HPDE6-E6E7 (cell line): ENCODE data around the gene PSKH1.
"Not testable (repeated sequence)": the region's sequence is repeated elsewhere in the genome, so short reads cannot be mapped to it uniquely, and the experiment has no call there.

ENCODE experiments used
- DNase-seq: peaks from one replicate; pipeline ENCODE4 v3.0.0; 2011; ENCODE audit warnings: missing footprints; ENCODE audit errors: extremely low spot score

Gene PSKH1

DNA sequence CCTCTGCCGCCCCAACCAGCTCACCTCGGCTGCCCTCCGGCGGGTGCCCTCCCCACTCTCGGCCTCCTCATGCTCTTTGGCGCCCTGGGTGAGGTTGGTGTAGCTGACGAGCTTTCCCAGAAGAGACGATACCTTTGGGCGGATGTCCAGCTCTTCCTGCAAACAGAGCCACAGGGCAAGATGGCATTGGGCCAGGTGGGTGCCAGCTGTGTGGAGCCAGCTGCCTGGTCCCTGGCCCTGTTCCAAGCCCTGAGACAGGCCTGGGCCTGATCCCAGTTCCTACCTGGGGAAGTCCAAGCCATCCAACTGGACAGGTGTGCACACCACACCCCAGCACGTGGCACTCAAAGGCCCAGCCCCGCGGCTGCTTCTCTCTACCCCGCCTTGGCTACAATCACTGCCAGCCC, 68.5 kb downstream of the PSKH1 start:
- DNase-seq = peak; percentile 100

DNA sequence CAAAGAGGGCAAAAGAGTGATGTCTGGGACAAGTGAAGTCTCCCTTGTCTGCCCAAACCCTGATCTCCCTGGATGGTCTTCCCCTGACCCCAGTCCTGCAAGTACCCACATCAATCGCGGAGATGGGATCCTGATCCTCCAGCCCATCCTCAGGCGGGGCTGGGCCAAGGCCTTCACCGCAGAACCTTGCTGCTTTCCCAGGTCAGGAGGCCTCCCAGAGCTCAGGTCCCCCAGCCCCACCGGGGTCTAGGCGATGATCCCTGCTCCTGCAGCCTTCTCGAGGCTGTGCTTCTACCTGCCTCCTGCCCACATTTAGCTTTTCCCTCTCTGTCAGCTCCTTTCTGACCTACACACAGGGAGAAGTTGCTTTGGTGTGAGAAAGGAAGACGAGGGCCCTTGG, 69.1 kb downstream of the PSKH1 start:
- no peak for DNase-seq

DNA sequence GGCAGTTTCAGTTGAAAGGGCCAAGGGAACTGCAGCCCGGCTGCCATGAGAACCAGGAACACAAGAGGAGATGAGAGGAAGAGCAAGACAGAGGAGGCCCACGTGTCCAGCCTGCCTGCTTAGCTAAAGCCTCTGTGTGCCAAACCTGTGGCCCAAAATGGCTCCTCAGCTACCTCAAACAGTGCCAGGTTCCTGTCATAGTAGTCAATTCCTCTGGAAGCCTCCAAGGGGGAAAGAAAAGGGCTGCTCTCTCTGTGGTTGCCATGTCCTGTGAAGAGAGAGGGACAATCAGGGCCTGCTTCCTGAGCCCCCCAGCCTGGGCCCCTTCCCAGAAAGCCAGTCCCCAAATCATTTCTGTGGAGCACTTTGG, 70.2 kb downstream of the PSKH1 start:
- no peak for DNase-seq

DNA sequence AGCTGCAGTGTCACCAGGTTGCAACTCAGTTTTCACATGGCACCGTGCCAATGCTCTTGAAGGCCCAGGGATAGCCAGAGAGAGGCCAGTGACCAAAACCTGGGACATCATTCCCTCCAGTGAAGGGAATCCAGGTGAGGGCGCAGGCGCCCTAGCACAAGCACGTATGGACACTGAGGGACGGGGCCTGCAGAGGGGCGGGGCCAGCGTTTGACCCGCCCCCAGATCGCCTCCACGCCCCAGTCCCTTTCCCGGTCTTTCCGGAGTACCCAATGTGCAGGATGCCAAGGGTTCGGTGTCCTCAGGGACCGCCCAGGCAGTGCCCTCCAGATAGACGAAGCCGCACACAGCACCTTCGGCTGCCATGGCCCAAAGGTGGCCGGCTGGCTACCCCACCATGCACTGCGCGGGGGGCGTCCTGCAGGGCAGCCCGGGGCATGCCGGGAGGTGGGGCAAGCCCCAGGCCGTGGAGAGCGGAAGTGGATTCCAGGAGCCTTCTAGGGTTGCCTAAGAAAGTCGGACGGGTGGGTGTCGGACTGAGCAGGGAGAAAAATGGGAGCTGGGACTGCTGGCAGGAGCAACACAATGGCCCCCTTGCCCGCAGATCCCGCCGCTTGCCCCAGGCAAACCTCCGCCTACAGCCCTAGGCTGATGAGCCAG, 70.7 kb downstream of the PSKH1 start:
- no peak for DNase-seq

DNA sequence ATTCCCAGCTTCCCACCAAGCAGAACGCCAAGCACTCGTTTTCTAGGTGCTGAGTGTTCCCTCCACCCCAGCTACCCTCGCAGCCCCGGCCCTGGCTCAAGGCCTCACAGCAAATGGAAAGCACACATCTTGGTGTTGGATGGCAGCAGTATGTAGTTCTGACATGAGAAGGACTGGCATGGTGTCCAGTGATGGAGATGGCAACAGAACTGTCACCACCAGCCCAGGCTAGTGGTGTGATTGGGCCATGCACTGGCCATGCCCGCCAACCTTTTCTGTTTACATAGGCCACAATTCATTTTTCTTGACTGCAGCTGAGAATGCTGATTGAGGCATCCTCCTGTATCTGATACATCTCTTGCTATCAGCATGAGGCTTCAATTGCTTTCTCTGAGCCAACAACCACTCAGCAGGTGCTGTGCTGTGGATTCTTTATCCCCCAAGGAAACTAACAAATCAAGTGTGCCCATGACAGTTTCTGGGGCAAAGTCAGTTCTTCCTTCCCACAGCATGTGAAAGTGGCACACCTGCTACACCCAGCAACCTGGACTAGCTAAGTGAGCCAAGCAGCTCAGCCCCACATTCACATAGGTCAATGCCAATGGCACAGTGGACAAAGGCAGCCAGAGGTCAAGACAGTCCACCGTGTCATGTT, 71.5 kb downstream of the PSKH1 start:
- no peak for DNase-seq

DNA sequence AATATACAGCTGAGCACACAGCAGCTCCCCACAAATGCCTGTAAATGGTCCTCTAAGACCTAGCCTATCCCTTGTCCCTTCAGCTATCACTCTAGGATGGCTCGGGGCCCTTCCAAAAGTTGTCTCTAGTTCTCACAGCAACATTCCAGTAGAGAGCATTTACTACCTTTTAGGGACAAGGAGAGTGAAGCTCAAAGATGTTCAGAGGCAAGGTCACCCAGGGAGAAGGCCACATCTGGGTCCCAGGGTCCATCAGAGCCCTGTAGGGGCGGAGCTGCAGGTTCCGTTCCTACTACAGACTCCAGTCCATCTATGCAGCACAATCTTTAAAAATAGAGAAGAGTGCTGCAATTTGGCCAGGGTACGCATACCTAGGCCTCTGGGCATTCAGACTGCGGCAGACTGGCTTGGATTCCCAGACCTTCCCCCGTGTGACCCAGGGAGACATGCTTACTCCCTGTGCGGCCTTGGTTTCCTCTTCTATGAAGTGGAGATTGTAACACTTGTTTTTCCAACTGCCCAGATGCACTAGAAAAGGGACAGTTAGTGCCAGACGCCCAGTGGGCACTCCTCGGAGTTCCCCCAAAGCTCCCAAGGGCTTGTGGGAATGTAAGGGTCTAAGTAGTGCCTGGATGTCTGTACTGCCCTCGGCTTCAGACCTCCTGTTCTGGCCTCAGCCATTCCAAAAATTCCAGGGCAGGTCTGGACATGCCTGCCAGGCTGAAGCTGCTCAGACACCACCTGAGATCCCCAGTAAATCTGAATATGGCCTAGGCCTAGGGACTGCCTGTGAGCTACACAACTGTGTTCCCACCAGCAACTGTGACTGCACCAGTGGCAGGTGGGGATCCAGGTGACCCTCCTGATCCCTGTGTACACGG, 72.9 kb downstream of the PSKH1 start:
- DNase-seq = no peak

DNA sequence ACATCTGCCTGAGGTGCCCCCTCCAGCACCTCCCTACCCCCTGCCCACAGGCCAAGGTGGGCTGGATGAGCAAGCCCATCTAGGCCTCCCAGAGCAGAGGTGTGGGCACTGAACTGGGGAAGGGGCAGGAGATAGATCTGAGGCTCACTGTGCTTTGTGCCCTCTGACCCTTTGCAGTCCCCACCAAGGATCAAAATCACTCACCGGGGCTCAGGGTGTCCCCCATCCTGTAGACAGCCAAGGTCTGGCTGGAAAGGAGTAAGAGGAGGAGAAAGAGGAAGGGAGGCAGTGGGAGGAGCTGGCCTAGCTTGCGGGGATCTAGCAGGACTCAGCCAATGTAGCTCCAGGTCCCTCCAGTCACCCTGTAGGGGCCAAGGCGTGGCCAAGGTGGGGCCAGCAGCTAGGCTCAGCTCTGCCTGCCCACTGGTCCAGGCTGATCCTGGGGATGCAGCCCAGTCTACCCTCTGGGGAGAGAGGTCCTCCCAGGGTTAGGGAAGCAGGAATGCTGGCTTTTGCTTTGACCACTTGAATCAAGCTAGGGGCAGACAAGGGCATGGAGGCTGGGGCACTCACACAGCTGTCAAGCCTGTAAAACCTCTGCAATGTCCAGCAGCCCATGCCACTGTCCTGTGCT, 73.6 kb downstream of the PSKH1 start:
- no peak for DNase-seq

DNA sequence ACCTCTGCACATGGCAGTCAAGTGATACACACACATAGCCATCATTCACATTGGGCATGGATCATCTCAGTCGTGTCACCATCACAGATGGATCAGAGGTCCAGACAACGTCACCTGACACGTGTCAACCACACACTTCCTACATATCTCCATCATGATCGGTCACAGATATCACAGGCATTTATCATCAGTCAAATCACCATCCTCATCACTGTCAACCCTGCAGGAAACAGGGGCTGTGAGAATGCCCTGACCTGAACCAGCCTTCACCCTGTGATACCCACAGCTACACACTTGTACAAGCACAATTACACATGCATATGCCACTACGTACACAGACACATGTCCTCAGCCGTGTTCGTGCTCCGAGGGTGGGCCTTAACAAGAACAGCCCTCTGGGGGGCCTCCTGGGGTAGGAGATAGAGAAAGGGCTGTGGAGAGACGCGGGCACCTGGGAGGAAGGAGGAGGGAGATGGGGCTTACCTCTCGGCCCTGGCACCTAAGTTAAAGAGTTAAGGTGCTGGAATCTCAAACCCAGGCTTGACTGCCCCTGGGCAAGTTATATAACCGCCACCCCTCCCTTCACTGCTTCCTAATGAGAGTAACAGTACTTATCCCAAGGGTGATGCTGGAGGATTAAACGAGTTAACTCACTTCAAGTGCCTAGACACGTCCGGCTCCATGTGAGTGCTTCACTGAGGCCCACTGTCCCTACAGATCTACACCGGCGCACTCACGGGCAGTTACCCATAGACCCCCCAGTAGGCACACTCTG, 74.3 kb downstream of the PSKH1 start:
- no peak for DNase-seq

DNA sequence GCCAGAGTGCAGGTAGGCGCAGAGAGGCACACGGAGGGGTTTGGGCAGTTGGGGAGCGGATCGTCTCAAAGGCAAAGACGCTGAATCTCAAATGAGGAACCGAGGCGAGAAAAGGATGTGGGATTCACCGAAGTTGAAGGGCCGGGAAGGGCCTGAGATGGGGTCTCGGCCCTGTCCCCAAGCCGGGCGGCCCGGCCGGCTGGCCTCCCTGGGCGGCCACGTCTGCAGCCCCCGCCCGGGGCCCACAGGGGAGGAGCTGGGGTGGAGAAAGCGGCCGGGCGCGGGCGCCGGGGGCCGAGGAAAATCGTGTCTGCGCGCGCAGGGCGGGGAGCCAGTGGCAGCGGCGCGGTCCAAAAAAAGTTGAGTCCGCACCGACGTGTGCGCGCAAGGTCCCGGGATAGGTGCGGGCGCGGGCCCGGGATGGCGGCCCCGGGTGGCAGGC, 74.9 kb downstream of the PSKH1 start:
- DNase-seq = no peak

DNA sequence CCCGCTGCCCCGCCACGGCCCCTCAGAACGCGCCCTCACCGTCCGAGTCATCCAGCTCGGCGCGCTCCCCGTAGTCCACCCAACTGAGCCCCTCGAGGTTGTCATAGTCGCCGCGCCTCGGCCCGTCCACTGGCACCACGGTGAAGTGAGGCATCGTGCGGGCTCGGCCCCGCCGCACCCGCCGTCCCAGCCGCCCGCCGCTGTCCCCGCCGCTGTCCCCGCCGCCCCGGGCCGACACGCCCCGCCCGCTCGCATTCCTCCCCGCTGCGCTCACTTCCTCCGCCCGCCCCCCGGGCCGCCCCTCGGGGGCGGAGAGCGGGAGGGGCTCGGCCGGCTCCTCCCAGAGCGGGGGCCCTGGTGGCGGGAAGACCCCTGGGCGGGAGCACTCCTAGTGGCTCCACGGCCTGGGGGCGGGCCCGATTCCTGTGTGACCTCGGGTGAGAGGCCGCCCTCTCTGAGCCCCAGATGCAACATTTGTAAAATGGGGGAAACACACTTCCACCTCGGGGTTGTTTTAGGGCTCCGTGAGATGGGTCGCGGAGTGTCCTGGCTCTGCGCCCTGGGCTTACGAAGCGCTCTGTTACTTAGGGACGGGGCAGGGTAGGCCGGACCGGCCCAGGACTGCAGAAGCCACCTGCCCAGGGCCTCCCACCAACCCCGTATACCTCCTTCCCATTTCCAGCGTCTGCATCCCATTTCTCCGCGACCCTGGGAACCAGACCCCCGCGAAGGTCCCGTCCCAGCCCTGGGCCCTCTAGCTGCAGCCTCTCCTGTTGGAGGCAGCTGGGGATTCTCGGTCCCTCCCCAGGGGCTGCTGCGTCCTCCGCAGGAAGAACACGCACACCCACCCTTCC, 75.6 kb downstream of the PSKH1 start, which contains the start of gene SLC12A4:
TSS of gene SLC12A4 (minus strand) at position 238 of the 854 bp plus-strand sequence. CDS start at position 154, 84 bp downstream.
- peak; percentile 72 for DNase-seq

DNA sequence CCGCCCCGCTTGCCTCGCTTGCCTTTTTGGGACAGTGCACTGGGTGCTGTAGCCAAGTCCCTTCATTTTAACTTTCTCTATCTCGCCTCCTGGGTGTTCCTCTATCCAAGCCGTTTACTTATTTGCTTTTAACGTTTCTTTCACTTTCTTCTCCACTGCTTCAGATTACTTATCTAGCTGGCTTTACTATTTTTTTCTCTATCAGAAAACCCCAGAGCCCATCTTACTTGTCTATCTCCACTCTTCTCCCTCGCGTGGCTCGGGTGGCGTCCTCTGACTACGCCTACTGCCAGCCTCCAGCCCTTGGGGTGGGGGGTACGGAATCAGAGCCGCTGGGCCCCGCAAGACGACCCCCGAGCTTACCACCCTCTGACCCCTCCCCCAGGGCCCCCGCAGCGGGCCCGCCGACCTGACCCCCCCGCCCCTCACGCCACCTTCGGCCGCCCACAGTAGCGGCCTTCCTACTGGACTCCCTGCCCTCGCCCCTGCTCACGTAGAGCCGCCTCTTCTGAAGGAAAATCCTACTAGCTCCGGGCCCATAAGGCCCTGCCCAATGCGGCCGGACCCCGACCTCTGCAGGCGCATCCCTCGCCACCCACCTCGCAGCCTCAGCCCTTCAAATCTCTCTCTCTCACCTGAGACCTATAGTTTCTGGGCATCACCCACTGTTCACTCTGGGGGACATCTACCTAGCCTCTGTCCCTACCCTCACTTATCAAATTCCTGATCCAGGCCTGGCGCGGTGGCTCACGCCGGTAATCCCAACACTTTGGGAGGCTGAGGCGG, 76.4 kb downstream of the PSKH1 start:
- no peak for DNase-seq

DNA sequence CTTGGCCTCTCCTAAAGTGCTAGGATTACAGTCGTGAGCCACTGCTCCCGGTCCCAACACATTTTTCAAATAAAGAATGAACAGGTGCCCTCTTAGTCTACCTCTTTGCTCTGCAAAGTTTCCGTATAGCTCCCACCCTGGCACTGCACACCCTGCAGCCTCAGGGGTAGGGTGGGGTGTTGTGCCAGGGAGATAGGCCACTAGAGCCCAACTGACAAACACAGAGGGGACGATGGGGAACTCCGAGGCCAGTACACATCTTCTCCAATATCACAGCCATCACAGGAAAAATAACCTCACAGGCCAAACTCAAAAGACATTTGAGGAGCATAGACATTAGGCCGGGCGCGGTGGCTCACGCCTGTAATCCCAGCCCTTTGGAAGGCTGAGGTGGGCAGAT, 78.1 kb downstream of the PSKH1 start:
- no peak for DNase-seq

DNA sequence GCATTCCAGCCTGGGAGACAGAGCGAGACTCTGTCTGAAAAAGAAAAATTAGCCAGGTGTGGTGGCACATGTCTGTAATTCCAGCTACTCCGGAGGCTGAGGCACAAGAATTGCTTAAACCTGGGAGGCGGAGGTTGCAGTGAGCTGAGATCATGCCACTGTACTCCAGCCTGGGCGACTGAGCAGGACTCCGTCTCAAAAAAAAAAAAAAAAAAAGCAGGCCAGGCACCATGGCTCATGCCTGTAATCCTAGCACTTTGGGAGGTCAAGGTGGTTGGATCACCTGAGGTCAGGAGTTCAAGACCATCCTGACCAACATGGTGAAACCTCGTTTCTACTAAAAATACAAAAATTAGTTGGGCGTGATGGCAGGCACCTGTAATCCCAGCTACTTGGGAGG, 79.2 kb downstream of the PSKH1 start:
- not testable (repeated sequence) for DNase-seq

DNA sequence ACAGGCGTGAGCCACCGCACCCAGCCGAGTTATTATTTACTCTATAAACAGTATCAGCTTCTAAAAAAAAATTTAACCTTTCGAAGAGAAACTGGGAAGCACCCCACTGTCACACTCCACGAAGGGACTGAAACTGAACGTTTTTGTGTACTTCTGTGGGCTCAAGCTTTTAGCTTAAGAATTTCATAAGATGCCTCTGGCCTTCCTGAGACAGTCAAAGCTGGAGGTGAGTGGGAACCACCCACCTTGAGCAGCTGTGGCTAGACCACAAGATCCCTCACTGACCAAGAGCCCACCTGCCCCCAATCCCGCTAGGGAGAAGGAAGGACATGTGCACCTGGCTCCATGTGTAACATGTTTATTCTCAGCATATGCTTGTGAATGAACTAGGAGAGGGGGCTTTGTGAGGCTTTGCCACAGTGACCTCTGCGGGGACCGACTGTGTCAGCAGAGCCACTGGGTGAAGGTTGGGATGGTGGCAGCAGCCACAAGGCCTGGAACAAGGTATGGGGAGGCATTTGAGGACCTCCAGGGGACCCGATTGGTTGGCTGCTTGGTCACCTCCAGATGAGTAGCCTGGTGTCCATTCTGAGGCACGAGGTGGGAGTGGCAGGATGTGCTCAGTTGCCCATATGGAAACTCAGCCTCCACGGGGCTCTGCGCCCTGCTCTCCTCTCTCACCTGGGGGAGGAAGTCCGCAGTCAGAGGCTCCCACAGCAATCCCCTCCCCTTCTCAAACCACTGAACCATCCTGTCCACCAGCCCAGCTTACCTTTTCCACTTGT, 82.5 kb downstream of the PSKH1 start:
- no peak for DNase-seq

DNA sequence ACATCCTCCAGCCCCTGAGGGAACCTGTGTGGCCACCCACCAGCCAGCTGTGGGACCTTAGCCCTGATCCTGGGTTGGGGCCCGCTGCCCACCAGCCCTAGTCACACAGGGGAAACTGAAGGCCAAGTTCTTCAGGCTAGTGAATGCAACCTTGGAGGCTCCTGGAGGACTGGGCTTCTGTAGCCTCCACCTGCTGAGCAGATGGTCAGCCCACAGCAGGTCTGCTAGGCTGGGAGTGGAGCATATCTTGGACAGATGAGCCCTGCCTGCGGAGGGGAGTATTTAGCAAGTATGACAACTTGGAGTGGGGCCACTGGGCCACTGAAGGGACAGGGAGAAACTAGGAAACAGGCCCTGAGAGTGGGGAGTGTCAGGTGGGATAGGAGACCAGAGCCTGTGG, 83.2 kb downstream of the PSKH1 start:
- no peak for DNase-seq

DNA sequence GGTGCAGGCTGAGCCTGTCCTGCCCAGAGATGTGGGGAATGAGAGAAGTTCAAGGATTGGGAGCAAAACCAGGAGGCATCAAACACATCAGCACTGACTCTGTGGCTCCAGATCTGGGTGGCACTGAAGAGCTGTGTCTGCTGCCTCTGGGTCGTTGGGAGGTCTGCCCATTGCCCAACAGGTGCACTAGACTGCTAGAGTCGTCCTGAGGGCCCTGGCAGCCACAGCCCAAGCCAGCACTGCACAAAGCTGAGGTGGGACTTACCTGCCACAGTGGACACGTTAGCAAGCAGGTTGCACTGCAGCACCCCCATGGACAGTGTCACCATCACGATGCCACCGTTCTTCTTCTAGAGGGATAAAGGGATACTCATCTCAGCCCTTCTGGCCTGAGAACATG, 84.0 kb downstream of the PSKH1 start:
- DNase-seq = no peak

DNA sequence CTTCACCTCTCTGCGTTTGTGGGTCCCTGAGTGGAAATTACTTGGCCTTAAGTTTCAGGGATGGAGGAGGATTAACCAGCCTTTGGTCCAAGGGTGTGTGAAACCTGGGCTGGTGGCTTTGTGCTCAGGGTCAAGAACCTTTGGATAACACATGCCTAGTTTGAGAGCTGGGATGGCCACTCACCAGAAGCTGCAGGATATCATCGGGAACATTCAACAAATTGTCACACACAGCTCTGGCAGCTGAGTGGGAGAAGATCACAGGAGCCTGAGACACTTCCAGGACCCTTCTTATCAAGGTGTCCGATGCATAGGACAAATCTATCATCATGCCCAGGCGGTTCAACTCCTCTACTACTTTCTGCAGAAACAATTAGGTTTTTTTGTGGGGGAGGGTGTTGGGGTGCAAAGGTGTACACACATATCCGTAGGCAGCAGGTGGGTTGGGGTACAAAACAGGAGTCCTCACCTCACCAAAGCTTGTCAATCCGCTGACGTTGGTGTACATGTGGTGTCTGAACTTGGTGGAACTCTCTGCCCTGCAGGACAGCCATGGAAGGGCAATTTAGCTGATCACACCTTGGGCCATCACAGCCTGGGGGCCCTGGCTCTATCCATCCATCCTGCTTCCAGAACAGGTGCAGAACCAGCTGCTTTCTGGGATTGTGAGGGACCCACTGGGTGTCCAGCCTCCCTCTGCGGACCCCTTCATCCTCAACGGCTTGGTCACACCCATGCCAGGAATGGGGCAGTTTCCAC, 84.6 kb downstream of the PSKH1 start:
- no peak for DNase-seq
